GM12873 (cell line): ENCODE data around the gene PRKACA.

Source experiments
- TF ChIP-seq, protein P1 (sequence below): IDR thresholded peaks from 2 replicates; pipeline ENCODE4 v1.5.1; 2012; ENCODE audit warnings: low read depth, mild to moderate bottlenecking, moderate library complexity, low read length, control low read depth; ENCODE audit not compliant: insufficient read depth; ENCODE audit errors: missing control alignments

PRKACA gene

DNA sequence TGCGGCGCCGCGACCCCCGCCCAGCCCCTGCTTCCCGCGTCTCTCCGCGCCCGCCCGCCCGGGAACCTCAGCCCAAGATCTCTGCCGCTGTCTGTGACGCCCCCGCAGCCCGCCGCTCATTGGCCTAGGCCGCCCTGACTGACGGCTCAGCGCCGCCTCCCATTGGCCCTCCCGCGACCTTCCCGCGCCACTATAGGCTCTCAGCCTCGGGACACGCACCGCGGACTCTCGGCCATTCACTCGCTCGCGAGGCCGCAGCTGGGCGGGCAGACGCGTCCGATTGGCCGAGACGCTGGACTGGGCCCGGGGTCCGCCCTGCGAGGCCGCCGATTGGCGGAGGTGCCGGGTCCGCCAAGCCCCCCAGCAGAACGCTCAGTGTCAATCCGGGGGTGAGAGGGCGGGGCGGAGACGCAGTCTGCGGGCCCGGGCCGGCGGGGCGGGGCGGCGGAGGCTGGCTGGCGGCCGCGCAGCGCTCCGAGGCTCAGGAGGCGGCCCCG lies at the start of gene PRKACA:
TSS of gene PRKACA (minus strand) at position 95 of the 497 bp plus-strand sequence. CDS start 215 bp downstream, outside the sequence.
- TF ChIP-seq, protein P1, sequence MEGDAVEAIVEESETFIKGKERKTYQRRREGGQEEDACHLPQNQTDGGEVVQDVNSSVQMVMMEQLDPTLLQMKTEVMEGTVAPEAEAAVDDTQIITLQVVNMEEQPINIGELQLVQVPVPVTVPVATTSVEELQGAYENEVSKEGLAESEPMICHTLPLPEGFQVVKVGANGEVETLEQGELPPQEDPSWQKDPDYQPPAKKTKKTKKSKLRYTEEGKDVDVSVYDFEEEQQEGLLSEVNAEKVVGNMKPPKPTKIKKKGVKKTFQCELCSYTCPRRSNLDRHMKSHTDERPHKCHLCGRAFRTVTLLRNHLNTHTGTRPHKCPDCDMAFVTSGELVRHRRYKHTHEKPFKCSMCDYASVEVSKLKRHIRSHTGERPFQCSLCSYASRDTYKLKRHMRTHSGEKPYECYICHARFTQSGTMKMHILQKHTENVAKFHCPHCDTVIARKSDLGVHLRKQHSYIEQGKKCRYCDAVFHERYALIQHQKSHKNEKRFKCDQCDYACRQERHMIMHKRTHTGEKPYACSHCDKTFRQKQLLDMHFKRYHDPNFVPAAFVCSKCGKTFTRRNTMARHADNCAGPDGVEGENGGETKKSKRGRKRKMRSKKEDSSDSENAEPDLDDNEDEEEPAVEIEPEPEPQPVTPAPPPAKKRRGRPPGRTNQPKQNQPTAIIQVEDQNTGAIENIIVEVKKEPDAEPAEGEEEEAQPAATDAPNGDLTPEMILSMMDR: no peak

GRCh38 chr19:14166999-14167575 lies 49.5 kb upstream of the PRKACA start:
- TF ChIP-seq, protein P1: no peak

DNA sequence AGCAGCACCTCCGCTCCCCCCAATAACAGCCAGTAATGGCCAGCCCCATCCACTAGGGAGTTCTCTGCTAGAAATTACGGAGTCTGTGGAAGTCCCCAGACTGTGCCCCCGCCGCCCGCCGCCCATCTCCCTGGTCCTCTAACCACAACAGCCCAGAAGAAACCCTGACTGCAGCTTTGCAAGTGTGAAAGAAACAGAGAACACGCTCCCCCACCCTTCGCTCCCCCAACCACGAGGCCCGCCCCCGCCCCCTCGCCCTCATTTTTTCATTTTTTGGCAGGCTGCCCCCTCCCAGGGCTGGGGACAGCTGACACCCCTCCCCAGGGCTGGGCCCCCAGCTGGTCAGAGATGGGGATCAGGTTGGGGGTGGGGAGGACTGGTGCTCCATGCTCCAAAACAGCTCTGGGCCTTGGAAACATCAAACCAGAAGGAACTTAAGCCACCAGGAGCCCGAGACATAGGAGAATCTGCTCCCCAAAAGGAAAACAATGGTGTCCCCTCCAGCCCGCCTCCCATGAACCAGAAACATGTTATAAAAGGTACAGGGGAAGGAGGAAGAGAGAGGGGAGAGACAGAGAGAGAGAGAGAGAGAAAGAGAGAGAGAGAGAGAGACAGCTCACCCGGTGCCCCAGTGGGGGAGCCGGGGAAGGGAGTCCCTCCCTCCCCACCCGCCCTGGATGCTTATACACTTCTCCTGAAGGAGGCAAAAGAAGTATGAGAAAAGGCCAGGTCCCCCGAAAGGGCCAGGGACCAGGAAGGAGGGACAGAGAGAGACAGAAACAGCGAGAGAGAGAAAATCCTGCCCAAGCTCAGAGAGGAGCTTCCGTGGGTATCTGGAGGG lies 48.6 kb upstream of the PRKACA start:
- TF ChIP-seq, protein P1: no peak

GRCh38 chr19:14164724-14165493 lies 47.3 kb upstream of the PRKACA start:
- TF ChIP-seq, protein P1: no peak

DNA sequence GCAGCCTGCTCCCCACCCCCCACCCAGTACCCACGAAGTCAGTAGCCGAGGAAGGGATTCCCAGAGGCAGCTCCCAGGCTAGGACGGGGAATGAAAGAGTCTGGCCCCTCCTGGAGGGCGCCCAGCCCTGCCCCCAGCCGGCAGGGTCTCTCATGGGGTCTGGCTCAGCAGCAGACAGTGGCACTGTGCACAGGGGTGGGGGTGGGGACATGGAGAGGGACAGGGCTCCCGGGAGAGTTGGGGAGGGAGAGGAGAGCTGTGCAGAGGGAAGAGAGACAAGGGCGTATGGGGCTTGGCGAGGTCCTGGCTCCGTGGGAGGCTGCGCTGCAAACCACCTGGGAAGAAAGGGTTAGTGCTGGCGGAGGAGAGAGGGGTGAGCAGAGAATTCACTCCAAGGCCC lies 46.5 kb upstream of the PRKACA start:
- TF ChIP-seq, protein P1: no peak

DNA sequence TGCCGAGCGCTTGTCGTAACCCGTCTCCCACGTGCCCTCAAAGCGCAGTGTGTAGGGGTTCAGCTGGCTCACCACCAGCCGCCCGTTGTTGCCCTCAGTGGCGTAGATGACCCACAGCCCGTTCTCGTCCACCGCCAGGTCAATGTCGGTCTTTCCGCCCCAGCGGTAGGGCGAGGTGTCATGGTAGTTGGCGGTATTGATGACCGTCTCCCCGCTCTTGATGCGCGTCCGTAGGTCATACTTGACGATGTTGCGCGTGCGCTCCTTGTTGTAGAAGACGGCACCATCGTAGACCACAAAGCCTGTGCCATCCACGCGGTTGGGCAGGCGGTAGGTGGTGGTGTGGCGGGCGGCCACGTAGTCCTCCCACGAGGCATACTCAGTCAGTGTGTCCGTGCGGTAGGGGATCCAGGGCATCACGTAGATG lies 45.3 kb upstream of the PRKACA start:
- TF ChIP-seq, protein P1: no peak

- TF ChIP-seq, protein P1: no peak
These were observed 43.7 kb upstream of the PRKACA start for GRCh38 chr19:14161305-14161704.
